GM23338 (cell line): Measurements from ENCODE around the gene AKT2. TPM values are rescaled to one million over a fixed set of nuclear protein-coding genes. Genes with fewer than 3 reads are reported as not detected.

Source experiments
- ATAC-seq: fragments of 200-7000 bp; cut with Tn5 transposase; 3 replicates; pipeline ENCODE4 v1.9.1; 2020
- DNase-seq: peaks from one replicate; pipeline ENCODE4 v3.0.0-alpha.2; 2015; ENCODE audit warnings: low spot score
- H2AFZ ChIP-seq: fragments of 200-600 bp; sonication (generic); 2 replicates; pipeline ENCODE4 v1.8.0; 2016; ENCODE audit warnings: antibody characterized with exemption, mild to moderate bottlenecking, moderate library complexity
- H3F3A ChIP-seq: fragments of 200-600 bp; sonication (generic); replicated peaks from 2 replicates; pipeline ENCODE4 v1.8.0; 2017; ENCODE audit warnings: antibody characterized with exemption, mixed run types, low read depth
- H3K27ac ChIP-seq: fragments of 200-600 bp; sonication (generic); 2 replicates; pipeline ENCODE4 v1.6.1; 2016; ENCODE audit warnings: low read depth
- H3K27me3 ChIP-seq: fragments of 200-600 bp; sonication (generic); 2 replicates; pipeline ENCODE4 v1.8.0; 2016; ENCODE audit warnings: mild to moderate bottlenecking, mixed run types, moderate library complexity; ENCODE audit not compliant: insufficient read depth
- H3K36me3 ChIP-seq: fragments of 200-600 bp; sonication (generic); 2 replicates; pipeline ENCODE4 v1.8.0; 2016; ENCODE audit warnings: mild to moderate bottlenecking; ENCODE audit not compliant: insufficient read depth
- H3K4me1 ChIP-seq: fragments of 200-600 bp; sonication (generic); 2 replicates; pipeline ENCODE4 v1.8.0; 2016; ENCODE audit warnings: mild to moderate bottlenecking, moderate library complexity; ENCODE audit not compliant: insufficient read depth
- H3K4me2 ChIP-seq: fragments of 200-600 bp; sonication (generic); 2 replicates; pipeline ENCODE4 v1.7.1; 2017; ENCODE audit warnings: mixed run types
- H3K4me3 ChIP-seq: fragments of 200-600 bp; sonication (generic); 2 replicates; pipeline ENCODE4 v1.6.1; 2016; ENCODE audit warnings: mixed run types
- H3K79me2 ChIP-seq: fragments of 200-600 bp; sonication (generic); replicated peaks from 2 replicates; pipeline ENCODE4 v1.8.0; 2017; ENCODE audit warnings: mild to moderate bottlenecking; ENCODE audit not compliant: insufficient read depth
- H3K9me2 ChIP-seq: fragments of 200-600 bp; sonication (generic); 2 replicates; pipeline ENCODE4 v1.8.0; 2017; ENCODE audit not compliant: insufficient read depth
- H4K20me1 ChIP-seq: fragments of 200-600 bp; sonication (generic); replicated peaks from 2 replicates; pipeline ENCODE4 v1.8.0; 2017; ENCODE audit warnings: mild to moderate bottlenecking; ENCODE audit not compliant: insufficient read depth
- H3K27ac Mint-ChIP-seq: 2 replicates; pipeline ENCODE4 v1.8.0; 2020; ENCODE audit warnings: inconsistent platforms, mild to moderate bottlenecking, moderate library complexity, mixed read lengths
- H3K27me3 Mint-ChIP-seq: 3 replicates; pipeline ENCODE4 v1.8.0; 2022; ENCODE audit warnings: low read depth, mild to moderate bottlenecking, moderate library complexity, mixed read lengths, inconsistent platforms; ENCODE audit not compliant: insufficient read depth, poor library complexity
- H3K36me3 Mint-ChIP-seq: 3 replicates; pipeline ENCODE4 v1.8.0; 2021; ENCODE audit warnings: low read depth, mild to moderate bottlenecking, inconsistent platforms, moderate library complexity, mixed read lengths
- H3K4me1 Mint-ChIP-seq: 3 replicates; pipeline ENCODE4 v1.8.0; 2020; ENCODE audit warnings: mild to moderate bottlenecking, inconsistent platforms, mixed read lengths
- H3K4me3 Mint-ChIP-seq: 3 replicates; pipeline ENCODE4 v1.8.0; 2021; ENCODE audit warnings: moderate library complexity, mild to moderate bottlenecking, inconsistent platforms, mixed read lengths
- H3K9me3 Mint-ChIP-seq: 3 replicates; pipeline ENCODE4 v1.8.0; 2020; ENCODE audit warnings: moderate library complexity, mild to moderate bottlenecking, inconsistent platforms, mixed read lengths
- ETS1 ChIP-seq: IDR thresholded peaks from 2 replicates; pipeline ENCODE4 v1.6.1; 2016; ENCODE audit warnings: antibody characterized with exemption
- EZH2 ChIP-seq: fragments of 200-600 bp; sonication (generic); IDR thresholded peaks from one replicate; pipeline ENCODE4 v1.8.0; 2017; ENCODE audit warnings: antibody characterized with exemption, mild to moderate bottlenecking, low read depth; ENCODE audit not compliant: unreplicated experiment
- EZH2phosphoT487 ChIP-seq: fragments of 200-600 bp; sonication (generic); IDR thresholded peaks from one replicate; pipeline ENCODE4 v1.8.1; 2018; ENCODE audit warnings: antibody characterized with exemption; ENCODE audit not compliant: unreplicated experiment
- JUNB ChIP-seq: IDR thresholded peaks from one replicate; pipeline ENCODE4 v1.6.1; 2016; ENCODE audit warnings: antibody characterized with exemption; ENCODE audit not compliant: unreplicated experiment
- NANOG ChIP-seq: IDR thresholded peaks from 2 replicates; pipeline ENCODE4 v1.6.1; 2016; ENCODE audit warnings: antibody characterized with exemption, borderline replicate concordance
- POLR2AphosphoS5 ChIP-seq: IDR thresholded peaks from 2 replicates; pipeline ENCODE4 v1.6.1; 2016; ENCODE audit warnings: antibody characterized with exemption, low read depth
- STAT1 ChIP-seq: IDR thresholded peaks from one replicate; pipeline ENCODE4 v1.6.1; 2016; ENCODE audit warnings: antibody characterized with exemption; ENCODE audit not compliant: unreplicated experiment
- ZNF114 ChIP-seq: fragments of 250-450 bp; sonication (Bioruptor Pico); IDR thresholded peaks from 2 replicates; pipeline ENCODE4 v1.5.0; 2020; ENCODE audit warnings: mild to moderate bottlenecking, moderate library complexity
- ZNF331 ChIP-seq: fragments of 250-450 bp; sonication (Bioruptor Pico); IDR thresholded peaks from 2 replicates; pipeline ENCODE4 v1.5.0; 2020; ENCODE audit warnings: low read depth, mild to moderate bottlenecking, moderate library complexity
- polyA plus RNA-seq: library from polyadenylated mRNA; unstranded; fragments of >200 nt; fragmentation: Nextera tagmentation; extraction: Ambion mirVana; gene quantifications from 2 replicates; pipeline ENCODE4 v1.2.1, GENCODE V29; 2016
- total RNA-seq: library from RNA; depleted of rRNA; stranded (reverse); fragments of >200 nt; shearing (Covaris generic); gene quantifications from 2 replicates; pipeline ENCODE4 v1.2.3, GENCODE V29; 2014
- TF ChIP-seq, protein P1 (sequence below): IDR thresholded peaks from one replicate; pipeline ENCODE4 v1.6.1; 2018; ENCODE audit warnings: antibody characterized with exemption; ENCODE audit not compliant: unreplicated experiment
- TF ChIP-seq, protein P2 (sequence below), 2 experiments: fragments of 200-600 bp in 1 of 2; sonication (generic) in 1 of 2; conservative IDR thresholded peaks; 2 replicates each; pipeline versions ENCODE4 v1.5.1 to v1.6.1; 2016 to 2017; ENCODE audit warnings: antibody characterized with exemption in 2 of 2, low read depth in 2 of 2, mild to moderate bottlenecking in 2 of 2, moderate library complexity in 1 of 2

Gene AKT2
- total and polyA plus RNA-seq, 2 experiments from 2014 or later = 17.6 to 123 TPM

DNA sequence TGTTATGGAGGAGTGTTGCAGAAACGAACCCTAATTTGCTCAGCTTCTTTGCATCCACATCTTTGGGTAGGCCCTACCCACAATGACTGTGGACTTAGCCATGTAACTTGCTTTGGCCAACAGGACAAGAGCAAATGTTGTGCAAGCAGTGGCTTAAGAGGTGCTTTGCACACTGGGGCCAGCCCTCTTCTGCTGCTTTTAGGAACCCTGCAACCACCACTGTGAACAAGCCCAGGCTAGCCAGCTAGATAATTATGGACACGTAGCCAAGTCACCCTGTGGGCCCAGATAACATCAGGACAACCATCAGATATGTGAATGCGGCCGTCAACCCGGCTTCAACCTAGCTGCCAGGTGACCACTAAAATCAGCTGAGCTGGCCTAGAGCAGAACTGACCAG lies 45.9 kb upstream of the AKT2 start (continued):
- TF ChIP-seq, protein P1, sequence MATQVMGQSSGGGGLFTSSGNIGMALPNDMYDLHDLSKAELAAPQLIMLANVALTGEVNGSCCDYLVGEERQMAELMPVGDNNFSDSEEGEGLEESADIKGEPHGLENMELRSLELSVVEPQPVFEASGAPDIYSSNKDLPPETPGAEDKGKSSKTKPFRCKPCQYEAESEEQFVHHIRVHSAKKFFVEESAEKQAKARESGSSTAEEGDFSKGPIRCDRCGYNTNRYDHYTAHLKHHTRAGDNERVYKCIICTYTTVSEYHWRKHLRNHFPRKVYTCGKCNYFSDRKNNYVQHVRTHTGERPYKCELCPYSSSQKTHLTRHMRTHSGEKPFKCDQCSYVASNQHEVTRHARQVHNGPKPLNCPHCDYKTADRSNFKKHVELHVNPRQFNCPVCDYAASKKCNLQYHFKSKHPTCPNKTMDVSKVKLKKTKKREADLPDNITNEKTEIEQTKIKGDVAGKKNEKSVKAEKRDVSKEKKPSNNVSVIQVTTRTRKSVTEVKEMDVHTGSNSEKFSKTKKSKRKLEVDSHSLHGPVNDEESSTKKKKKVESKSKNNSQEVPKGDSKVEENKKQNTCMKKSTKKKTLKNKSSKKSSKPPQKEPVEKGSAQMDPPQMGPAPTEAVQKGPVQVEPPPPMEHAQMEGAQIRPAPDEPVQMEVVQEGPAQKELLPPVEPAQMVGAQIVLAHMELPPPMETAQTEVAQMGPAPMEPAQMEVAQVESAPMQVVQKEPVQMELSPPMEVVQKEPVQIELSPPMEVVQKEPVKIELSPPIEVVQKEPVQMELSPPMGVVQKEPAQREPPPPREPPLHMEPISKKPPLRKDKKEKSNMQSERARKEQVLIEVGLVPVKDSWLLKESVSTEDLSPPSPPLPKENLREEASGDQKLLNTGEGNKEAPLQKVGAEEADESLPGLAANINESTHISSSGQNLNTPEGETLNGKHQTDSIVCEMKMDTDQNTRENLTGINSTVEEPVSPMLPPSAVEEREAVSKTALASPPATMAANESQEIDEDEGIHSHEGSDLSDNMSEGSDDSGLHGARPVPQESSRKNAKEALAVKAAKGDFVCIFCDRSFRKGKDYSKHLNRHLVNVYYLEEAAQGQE = no peak
- TF ChIP-seq, protein P2, sequence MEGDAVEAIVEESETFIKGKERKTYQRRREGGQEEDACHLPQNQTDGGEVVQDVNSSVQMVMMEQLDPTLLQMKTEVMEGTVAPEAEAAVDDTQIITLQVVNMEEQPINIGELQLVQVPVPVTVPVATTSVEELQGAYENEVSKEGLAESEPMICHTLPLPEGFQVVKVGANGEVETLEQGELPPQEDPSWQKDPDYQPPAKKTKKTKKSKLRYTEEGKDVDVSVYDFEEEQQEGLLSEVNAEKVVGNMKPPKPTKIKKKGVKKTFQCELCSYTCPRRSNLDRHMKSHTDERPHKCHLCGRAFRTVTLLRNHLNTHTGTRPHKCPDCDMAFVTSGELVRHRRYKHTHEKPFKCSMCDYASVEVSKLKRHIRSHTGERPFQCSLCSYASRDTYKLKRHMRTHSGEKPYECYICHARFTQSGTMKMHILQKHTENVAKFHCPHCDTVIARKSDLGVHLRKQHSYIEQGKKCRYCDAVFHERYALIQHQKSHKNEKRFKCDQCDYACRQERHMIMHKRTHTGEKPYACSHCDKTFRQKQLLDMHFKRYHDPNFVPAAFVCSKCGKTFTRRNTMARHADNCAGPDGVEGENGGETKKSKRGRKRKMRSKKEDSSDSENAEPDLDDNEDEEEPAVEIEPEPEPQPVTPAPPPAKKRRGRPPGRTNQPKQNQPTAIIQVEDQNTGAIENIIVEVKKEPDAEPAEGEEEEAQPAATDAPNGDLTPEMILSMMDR (conservative IDR thresholded peaks at IDR 0.05; ENCODE audit: low read depth in 2 of 2) = no peak
- no peak for TF ChIP-seq STAT1

DNA sequence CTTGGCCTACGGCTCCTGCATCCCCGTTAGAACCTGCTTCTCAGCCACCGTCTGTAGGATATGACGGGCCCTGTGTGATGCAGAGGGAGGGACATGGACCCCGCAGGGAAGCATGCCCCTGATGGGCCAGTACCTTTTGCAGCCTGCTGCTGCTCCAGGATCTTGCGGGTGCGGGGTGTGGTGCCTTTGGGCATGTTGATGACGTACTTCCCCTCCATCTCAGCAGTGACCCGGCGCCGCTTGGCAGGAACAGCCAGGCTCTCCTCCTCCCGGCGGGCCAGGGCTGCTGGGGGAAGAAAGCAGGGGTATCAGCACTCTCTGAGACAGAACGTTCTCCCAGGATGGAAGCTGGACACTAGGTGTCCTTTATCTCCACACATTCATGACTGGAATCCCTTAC lies 41.1 kb upstream of the AKT2 start:
- Histone ChIP-seq H2AFZ (no peak overlapping the region), H3K27me3 (no peaks in the 10 kb centered on the region), H4K20me1 (peaks cover 3% of the 10 kb centered on the region; the same call in 1 of the 2 replicates), H3K27ac (no peak overlapping the region), H3K36me3 (no peaks in the 10 kb centered on the region; the same call in 1 of the 2 replicates), H3K4me3 (no peak overlapping the region), H3K79me2 (no peaks in the 10 kb centered on the region), H3K4me1 (no peaks in the 10 kb centered on the region), H3K4me2 (no peak overlapping the region), H3K9me2 (no peaks in the 10 kb centered on the region), H3F3A (0 out of 2 replicates have a peak, but pooled peaks cover 3% of the 10 kb centered on the region)
- TF ChIP-seq, protein P1 = no peak
- TF ChIP-seq ETS1 (no peak), EZH2phosphoT487 (no peak), NANOG (no peak), POLR2AphosphoS5 (no peak), EZH2 (no peak), JUNB (no peak), ZNF331 (CRISPR knock-in tag) (no peak), ZNF114 (no peak), STAT1 (no peak)
- TF ChIP-seq, protein P2 (conservative IDR thresholded peaks at IDR 0.05; ENCODE audit: low read depth in 2 of 2) = no peak
- peaks cover 9% of the 10 kb centered on the region for H3K27me3 Mint-ChIP-seq
- no peak overlapping the region for H3K4me3 Mint-ChIP-seq
- no peak overlapping the region for H3K27ac Mint-ChIP-seq
- DNase-seq (no peak), ATAC-seq (no peak)
- H3K9me3 Mint-ChIP-seq = peaks cover 2% of the 10 kb centered on the region; the same call in 1 of the 3 replicates
- H3K4me1 Mint-ChIP-seq = peaks cover 5% of the 10 kb centered on the region; the same call in 1 of the 3 replicates
- peaks cover 61% of the 10 kb centered on the region for H3K36me3 Mint-ChIP-seq
